ENCODE data around the gene PGK2.

Gene PGK2

DNA sequence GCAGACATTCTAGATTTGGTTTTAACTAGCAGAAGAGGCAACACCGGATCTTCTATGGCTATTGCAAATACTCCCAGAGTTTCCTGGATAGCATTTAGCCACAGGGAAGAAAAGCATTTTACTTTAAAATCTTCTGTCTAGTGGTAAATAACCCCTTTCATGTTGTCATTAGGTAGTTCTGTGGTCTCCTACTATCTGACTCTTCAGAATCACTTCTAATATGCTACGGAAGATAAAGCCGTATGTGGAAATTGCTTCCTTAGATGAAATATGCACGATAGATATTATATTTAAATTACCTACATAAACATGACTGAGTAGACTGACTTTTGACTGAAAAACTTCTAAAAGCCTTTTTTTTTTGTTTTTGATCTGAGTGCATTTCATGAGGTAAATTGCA lies 43.7 kb downstream of the PGK2 start:
- intact Hi-C loops (cut with DNase I), result no loop called here
- DNase-seq, result no peak

DNA sequence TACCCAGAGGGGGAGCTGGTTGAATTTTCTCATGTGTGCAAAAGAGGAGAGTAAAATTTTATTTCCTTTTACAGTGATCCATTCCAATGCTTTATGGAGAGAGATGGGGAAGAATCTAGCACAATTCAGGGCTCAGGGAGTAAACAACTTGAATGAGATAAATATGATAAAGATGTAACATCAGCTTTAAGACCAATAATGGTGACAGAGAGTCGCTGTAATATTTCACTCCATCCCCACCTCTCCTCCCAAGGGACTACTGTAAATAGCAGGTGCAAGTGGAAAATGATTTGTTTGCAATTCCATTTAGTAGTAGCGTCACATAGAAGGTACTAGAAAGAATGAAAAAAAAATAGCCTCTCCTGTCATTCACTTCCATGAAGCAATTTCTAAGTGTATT lies 47.7 kb downstream of the PGK2 start:
- no peak for DNase-seq
- intact Hi-C loops (cut with DNase I), result no loop called here

DNA sequence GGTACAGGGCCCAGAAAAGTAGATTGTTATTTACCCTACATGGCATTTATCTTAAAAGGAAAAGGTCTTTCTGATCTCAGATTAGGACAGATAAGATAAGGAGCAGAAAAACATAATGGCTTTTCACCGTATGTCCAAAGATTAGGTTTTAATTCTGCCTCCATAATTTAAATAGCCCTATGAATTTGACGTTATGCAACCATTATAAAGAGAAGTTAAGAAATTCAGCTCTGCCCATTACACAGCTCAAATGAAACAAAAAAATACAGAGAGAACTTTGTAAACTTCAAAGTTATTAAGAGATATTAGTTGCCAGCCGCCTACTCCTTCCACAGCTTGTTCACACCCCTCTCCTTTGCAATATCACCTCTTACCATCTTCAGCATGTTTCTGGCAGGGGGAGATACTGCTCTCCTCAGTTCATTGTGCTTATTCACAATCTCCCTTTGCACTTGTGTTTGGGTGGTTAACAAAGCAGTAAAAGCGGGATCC lies 51.0 kb downstream of the PGK2 start:
- no peak for DNase-seq
- intact Hi-C loops (cut with DNase I), result no loop called here

Data from head of caudate nucleus (tissue), 42 donors.